K562 (cell line): ENCODE data around the gene TNIK. TPM values are rescaled to one million over a fixed set of nuclear protein-coding genes. Genes with fewer than 3 reads are reported as not detected.
A peak's percentile ranks its signal among the peaks of the same experiment; 100 is the strongest.

Experiments used
- CBFB ChIP-seq: sonication (generic); formaldehyde crosslinking; IDR thresholded peaks from 2 replicates; pipeline ENCODE4 v1.4.0; 2020; ENCODE audit warnings: mild to moderate bottlenecking, missing genetic modification reagents
- CHD1 ChIP-seq: fragments of 200-600 bp; sonication (generic); IDR thresholded peaks from one replicate; pipeline ENCODE4 v1.6.1; 2012; ENCODE audit warnings: mild to moderate bottlenecking, moderate library complexity, low read length, inconsistent platforms
- DPF2 ChIP-seq: fragments of 450-650 bp; IDR thresholded peaks from 2 replicates; pipeline ENCODE4 v1.6.1; 2016
- ETV5 ChIP-seq: sonication (generic); formaldehyde crosslinking; IDR thresholded peaks from 2 replicates; pipeline ENCODE4 v1.4.0; 2020; ENCODE audit warnings: low read depth, mild to moderate bottlenecking, missing genetic modification reagents
- GATA2 ChIP-seq: sonication (generic); formaldehyde crosslinking; IDR thresholded peaks from 2 replicates; pipeline ENCODE4 v1.4.0; 2020; ENCODE audit warnings: mild to moderate bottlenecking, missing genetic modification reagents
- HCFC1 ChIP-seq: IDR thresholded peaks from 2 replicates; pipeline ENCODE4 v1.6.1; 2012; ENCODE audit warnings: low read depth, low read length, improper control_type of control experiment
- NFIC ChIP-seq: fragments of 450-650 bp; IDR thresholded peaks from 2 replicates; pipeline ENCODE4 v1.6.1; 2017; ENCODE audit warnings: mild to moderate bottlenecking, inconsistent platforms
- PHB2 ChIP-seq: fragments of 450-650 bp; IDR thresholded peaks from 2 replicates; pipeline ENCODE4 v1.6.1; 2017; ENCODE audit warnings: low read depth
- REST ChIP-seq, 2 experiments: fragments of 450-650 bp; formaldehyde crosslinking in 1 of 2; IDR thresholded peaks; 2 replicates each; pipeline versions ENCODE4 v1.4.0 to v1.6.1; 2014 to 2020; ENCODE audit warnings: mild to moderate bottlenecking in 2 of 2, borderline replicate concordance in 1 of 2, low read depth in 1 of 2
- SMARCE1 ChIP-seq: fragments of 450-650 bp; IDR thresholded peaks from 2 replicates; pipeline ENCODE4 v1.7.1; 2016; ENCODE audit warnings: mild to moderate bottlenecking
- SNRNP70 ChIP-seq: fragments of 200-400 bp; formaldehyde crosslinking; optimal IDR thresholded peaks from 2 replicates; pipeline ENCODE3; 2017; ENCODE audit warnings: low read depth, low read length
- SRF ChIP-seq, 2 experiments: fragments of 250-450, 450-650 bp in 1 of 2; sonication (Bioruptor Pico) in 1 of 2; sonication (generic) in 1 of 2; formaldehyde crosslinking; IDR thresholded peaks; 2 replicates each; pipeline versions ENCODE4 v1.5.0 to v1.5.1; 2020 to 2022; ENCODE audit warnings: mild to moderate bottlenecking in 1 of 2, missing genetic modification reagents in 1 of 2
- YY1 ChIP-seq, 3 experiments: IDR thresholded peaks; 2 replicates each; pipeline ENCODE4 v1.6.1; 2011; ENCODE audit warnings: low read length in 2 of 3, mild to moderate bottlenecking in 2 of 3, moderate library complexity in 2 of 3, borderline replicate concordance in 1 of 3, control low read depth in 1 of 3, low read depth in 1 of 3; ENCODE audit not compliant: insufficient read depth in 3 of 3, insufficient replicate concordance in 2 of 3, control insufficient read depth in 1 of 3, insufficient read length in 1 of 3; ENCODE audit errors: extremely low read depth in 1 of 3
- ZBTB34 ChIP-seq: fragments of 250-450 bp; sonication (Bioruptor Pico); IDR thresholded peaks from 2 replicates; pipeline ENCODE4 v1.8.0; 2021; ENCODE audit warnings: mild to moderate bottlenecking, moderate library complexity
- ZBTB8A ChIP-seq: fragments of 450-650 bp; IDR thresholded peaks from 2 replicates; pipeline ENCODE4 v1.6.1; 2018; ENCODE audit warnings: mild to moderate bottlenecking, moderate library complexity; ENCODE audit not compliant: partially characterized antibody
- polyA plus RNA-seq, 8 experiments: library from polyadenylated mRNA; depleted of rRNA in 4 of 8; stranded (reverse) in 5 of 8; unstranded in 3 of 8; fragments of >200 nt; fragmentation: Nextera tagmentation in 2 of 8; fragmentation: Illumina TruSeq in 1 of 8; extraction: Ambion mirVana in 2 of 8; extraction: Trizol in 1 of 8; gene quantifications; 2 replicates each; pipeline versions ENCODE4 v1.2.1 to v1.2.3, GENCODE V29; 2011 to 2014; ENCODE audit warnings: inconsistent platforms in 1 of 8, missing spikeins in 1 of 8
- total RNA-seq, 7 experiments: library from RNA; depleted of rRNA in 6 of 7; stranded (reverse); fragments of >200 nt in 6 of 7; fragmentation: Illumina TruSeq in 2 of 7; extraction: Trizol in 2 of 7; gene quantifications; 2 replicates each; pipeline versions ENCODE4 v1.2.1 to v1.2.3, GENCODE V29; 2011 to 2021; ENCODE audit warnings: low replicate concordance in 1 of 7
- TF ChIP-seq, protein P1 (sequence below): fragments of 450-650 bp; IDR thresholded peaks from 2 replicates; pipeline ENCODE4 v1.7.1; 2018; ENCODE audit warnings: mild to moderate bottlenecking, low read depth; ENCODE audit not compliant: partially characterized antibody

Gene TNIK
- total and polyA plus RNA-seq, 9 of the 15 experiments (the other 6 are each of a cell fraction or from before 2014, with no cell fraction given) = 6.6 to 39.0 (median 24.7) TPM

DNA sequence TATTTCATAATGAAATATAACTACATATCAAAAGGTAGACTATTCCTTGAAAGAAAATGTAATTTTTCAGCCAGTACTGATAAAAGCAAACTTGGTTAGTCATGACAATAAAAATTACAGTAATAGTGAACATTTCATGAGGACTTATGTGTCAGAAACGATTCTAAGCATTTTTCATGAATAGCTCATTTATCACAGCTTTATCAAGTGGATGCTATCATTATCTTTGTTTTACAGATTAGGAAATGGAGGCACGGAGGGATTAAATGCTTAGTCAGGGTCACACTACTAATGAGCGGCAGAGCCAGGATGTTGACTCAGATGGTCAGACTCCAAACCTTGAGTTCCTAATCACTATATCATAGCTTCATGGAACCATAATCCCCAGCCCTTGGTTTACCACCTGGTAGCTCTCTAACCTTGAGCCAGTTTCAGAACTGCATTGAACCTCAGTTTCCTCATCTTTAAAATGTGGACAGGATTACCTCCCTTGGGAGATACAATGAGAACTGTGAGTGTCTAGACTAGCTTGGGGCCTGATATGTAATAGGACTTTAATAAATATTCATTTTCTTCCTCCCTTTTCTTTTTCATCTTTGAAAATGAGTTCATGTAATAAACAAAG, 85.4 kb downstream of the TNIK start (continued):
- TF ChIP-seq ETV5 (CRISPR knock-in tag) = no peak
- peak in 1 of 3 experiments; percentile 10 for TF ChIP-seq YY1 (IDR thresholded peaks at IDR 0.05; ENCODE audit: borderline replicate concordance in 1 of 3, control insufficient read depth in 1 of 3, extremely low read depth in 1 of 3, insufficient read depth in 3 of 3, insufficient read length in 1 of 3, insufficient replicate concordance in 2 of 3, low read depth in 1 of 3, low read length in 2 of 3)
- no peak for TF ChIP-seq SNRNP70
- no peak for TF ChIP-seq GATA2 (CRISPR knock-in tag)
- TF ChIP-seq HCFC1 = no peak
- no peak for TF ChIP-seq REST (IDR thresholded peaks at IDR 0.05; ENCODE audit: borderline replicate concordance)
- no peak for TF ChIP-seq REST (CRISPR knock-in tag; IDR thresholded peaks at IDR 0.05; ENCODE audit: low read depth)
- TF ChIP-seq ZBTB8A = no peak
- TF ChIP-seq SMARCE1 = peak; percentile 64
- TF ChIP-seq DPF2 = peak; percentile 76
- no peak for TF ChIP-seq CBFB (CRISPR knock-in tag)
- TF ChIP-seq CHD1 = no peak
- no peak for TF ChIP-seq NFIC
- TF ChIP-seq, protein P1, sequence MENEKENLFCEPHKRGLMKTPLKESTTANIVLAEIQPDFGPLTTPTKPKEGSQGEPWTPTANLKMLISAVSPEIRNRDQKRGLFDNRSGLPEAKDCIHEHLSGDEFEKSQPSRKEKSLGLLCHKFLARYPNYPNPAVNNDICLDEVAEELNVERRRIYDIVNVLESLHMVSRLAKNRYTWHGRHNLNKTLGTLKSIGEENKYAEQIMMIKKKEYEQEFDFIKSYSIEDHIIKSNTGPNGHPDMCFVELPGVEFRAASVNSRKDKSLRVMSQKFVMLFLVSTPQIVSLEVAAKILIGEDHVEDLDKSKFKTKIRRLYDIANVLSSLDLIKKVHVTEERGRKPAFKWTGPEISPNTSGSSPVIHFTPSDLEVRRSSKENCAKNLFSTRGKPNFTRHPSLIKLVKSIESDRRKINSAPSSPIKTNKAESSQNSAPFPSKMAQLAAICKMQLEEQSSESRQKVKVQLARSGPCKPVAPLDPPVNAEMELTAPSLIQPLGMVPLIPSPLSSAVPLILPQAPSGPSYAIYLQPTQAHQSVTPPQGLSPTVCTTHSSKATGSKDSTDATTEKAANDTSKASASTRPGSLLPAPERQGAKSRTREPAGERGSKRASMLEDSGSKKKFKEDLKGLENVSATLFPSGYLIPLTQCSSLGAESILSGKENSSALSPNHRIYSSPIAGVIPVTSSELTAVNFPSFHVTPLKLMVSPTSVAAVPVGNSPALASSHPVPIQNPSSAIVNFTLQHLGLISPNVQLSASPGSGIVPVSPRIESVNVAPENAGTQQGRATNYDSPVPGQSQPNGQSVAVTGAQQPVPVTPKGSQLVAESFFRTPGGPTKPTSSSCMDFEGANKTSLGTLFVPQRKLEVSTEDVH = no peak
- TF ChIP-seq PHB2 = no peak
- no peak for TF ChIP-seq ZBTB34 (CRISPR knock-in tag)
- no peak for TF ChIP-seq SRF (CRISPR knock-in tag; IDR thresholded peaks at IDR 0.05)
